ENCODE data around the gene PTPRB. TPM values are rescaled to one million over a fixed set of nuclear protein-coding genes. Genes with fewer than 3 reads are reported as not detected.
A peak's percentile ranks its signal among the peaks of the same experiment; 100 is the strongest.

The PTPRB gene
- total and polyA plus RNA-seq, 10 donors: 3.7 to 252 (median 122) TPM

DNA sequence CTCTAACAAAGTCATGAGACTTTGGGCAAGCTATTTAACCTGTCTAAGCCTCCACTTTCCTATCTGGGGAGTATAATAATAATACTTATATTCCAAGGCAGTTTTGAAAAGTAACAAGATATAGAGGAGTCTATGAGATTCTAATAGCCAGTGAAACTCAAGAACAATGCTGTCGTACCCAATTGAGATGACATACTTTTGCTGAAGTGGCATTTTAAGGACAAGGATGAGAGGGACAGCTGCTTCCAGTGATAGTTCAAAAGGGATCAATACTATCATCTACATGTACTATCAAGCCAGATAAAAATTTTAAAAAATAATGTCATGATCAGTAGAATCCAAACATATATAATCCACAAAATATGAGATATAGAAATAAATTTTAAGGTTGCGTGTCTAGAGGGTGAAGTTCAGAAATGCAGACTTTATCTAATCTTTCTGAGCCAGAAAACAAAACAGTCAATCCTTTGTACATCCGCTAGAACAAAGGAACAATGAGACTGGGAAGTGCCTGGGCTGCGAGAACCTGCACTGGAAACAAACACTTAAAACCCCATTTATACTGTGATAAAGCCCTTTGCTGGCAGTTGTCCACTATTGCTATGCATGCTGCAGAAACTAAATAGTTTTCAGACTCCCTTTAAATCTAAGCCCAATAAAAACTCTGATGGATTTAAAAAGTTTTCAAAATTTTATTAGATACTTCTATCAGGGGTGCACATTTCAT, 38.6 kb downstream of the PTPRB start:
- no peak for DNase-seq
- no peaks in the 10 kb centered on the region for H3K9me3 ChIP-seq
- peaks cover 0 to 11% (median 4%) of the 10 kb centered on the region in 6 donors for H3K4me1 ChIP-seq
- peaks cover 0 to 6% (median 0%) of the 10 kb centered on the region in 6 donors for H3K36me3 ChIP-seq
- intact Hi-C loops (cut with DNase I; ENCODE audit: low total_unique reads): no loop called here
- TF ChIP-seq, protein P1, sequence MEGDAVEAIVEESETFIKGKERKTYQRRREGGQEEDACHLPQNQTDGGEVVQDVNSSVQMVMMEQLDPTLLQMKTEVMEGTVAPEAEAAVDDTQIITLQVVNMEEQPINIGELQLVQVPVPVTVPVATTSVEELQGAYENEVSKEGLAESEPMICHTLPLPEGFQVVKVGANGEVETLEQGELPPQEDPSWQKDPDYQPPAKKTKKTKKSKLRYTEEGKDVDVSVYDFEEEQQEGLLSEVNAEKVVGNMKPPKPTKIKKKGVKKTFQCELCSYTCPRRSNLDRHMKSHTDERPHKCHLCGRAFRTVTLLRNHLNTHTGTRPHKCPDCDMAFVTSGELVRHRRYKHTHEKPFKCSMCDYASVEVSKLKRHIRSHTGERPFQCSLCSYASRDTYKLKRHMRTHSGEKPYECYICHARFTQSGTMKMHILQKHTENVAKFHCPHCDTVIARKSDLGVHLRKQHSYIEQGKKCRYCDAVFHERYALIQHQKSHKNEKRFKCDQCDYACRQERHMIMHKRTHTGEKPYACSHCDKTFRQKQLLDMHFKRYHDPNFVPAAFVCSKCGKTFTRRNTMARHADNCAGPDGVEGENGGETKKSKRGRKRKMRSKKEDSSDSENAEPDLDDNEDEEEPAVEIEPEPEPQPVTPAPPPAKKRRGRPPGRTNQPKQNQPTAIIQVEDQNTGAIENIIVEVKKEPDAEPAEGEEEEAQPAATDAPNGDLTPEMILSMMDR (IDR thresholded peaks at IDR 0.05 in 8 of 11, conservative IDR thresholded peaks at IDR 0.05 in 3 of 11): no peak
- TF ChIP-seq POLR2AphosphoS5 (IDR thresholded peaks at IDR 0.05) (peak in 1 of 3 donors; percentile 71), POLR2A (IDR thresholded peaks at IDR 0.05) (no peak)
- H3K4me3 ChIP-seq: no peak overlapping the region
- no peaks in the 10 kb centered on the region for H3K27me3 ChIP-seq (replicated peaks in 1 of 7)
- 65 to 80% (median 71%) methylated on average over 4 of the region's 4 CpGs for WGBS, 5 donors
- peak overlapping the region in 7 of 8 donors; percentile 48 to 79 (median 62) for H3K27ac ChIP-seq

DNA sequence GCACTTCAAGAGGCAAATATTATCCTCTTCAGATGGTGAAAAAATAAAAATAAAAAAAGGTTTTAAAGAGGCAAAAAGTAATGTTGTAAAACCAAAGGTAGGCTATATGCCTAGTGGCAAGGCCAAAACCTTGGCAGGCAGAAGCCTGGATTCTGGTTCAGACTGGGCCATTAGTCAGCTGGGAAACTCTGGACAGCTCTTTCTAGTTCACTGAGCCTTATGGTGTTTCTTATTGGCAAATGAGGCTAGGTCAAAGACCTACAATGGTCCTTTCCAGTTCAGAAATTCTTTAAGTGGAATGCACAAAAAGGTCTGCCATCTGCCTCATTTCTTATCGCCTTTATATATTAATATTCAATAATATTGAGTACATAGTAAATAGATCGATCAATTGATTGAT, 44.6 kb downstream of the PTPRB start:
- Histone ChIP-seq H3K4me1 (peaks cover 0 to 7% (median 0%) of the 10 kb centered on the region in 6 donors), H3K9me3 (no peaks in the 10 kb centered on the region), H3K27ac (no peak overlapping the region), H3K36me3 (peaks cover 0 to 10% (median 0%) of the 10 kb centered on the region in 6 donors), H3K27me3 (replicated peaks in 1 of 7) (no peaks in the 10 kb centered on the region), H3K4me3 (no peak overlapping the region)
- no peak for DNase-seq
- WGBS, 5 donors: 89 to 97% (median 94%) methylated on average over 2 of the region's 2 CpGs
- TF ChIP-seq POLR2AphosphoS5 (IDR thresholded peaks at IDR 0.05): no peak
- intact Hi-C loops (cut with DNase I; ENCODE audit: low total_unique reads): no loop called here

DNA sequence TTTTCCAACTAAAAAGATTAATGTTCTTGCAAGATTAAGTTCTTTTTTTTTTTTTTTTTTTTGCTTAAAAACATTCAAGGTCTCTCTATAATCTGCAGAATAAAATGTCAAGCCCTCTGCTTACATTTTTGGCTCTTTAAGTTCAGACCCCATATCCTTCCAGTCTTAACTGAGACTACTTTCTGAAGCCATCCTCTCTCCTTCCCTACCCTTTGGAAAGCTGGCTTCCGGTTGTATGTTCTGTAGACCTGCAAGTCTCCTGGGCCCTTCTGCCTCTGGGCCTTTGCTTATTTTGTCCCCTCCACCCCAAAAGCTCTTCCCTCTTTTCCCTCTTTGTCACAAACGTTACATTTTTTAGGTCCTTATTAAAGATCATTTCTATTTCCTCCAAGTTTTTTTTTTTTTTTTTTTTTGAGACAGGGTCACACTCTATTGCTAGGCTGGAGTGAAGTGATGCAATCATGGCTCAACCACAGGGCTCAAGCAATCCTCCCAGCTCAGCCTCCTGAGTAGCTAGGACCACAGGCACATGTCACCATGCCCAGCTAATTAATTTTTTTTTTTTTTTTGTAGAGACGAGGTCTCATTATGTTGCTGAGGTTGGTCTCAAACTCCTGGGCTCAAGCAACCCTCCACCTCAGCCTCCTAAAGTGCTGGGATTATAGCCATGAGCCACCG, 46.5 kb downstream of the PTPRB start:
- Histone ChIP-seq H3K4me1 (peaks cover 0 to 7% (median 0%) of the 10 kb centered on the region in 6 donors), H3K27ac (peak overlapping the region in 1 of 8 donors; percentile 33), H3K9me3 (no peaks in the 10 kb centered on the region), H3K27me3 (replicated peaks in 1 of 7) (no peaks in the 10 kb centered on the region), H3K36me3 (peaks cover 0 to 28% (median 0%) of the 10 kb centered on the region in 6 donors), H3K4me3 (no peak overlapping the region)
- no peak for DNase-seq
- no peak for TF ChIP-seq POLR2AphosphoS5 (IDR thresholded peaks at IDR 0.05)
- TF ChIP-seq POLR2A (IDR thresholded peaks at IDR 0.05): no peak
- TF ChIP-seq, protein P1 (IDR thresholded peaks at IDR 0.05 in 8 of 11, conservative IDR thresholded peaks at IDR 0.05 in 3 of 11): no peak
- 59 to 71% (median 66%) methylated on average over 4 of the region's 4 CpGs for WGBS, 5 donors
- intact Hi-C loops (cut with DNase I; ENCODE audit: low total_unique reads): no loop called here

DNA sequence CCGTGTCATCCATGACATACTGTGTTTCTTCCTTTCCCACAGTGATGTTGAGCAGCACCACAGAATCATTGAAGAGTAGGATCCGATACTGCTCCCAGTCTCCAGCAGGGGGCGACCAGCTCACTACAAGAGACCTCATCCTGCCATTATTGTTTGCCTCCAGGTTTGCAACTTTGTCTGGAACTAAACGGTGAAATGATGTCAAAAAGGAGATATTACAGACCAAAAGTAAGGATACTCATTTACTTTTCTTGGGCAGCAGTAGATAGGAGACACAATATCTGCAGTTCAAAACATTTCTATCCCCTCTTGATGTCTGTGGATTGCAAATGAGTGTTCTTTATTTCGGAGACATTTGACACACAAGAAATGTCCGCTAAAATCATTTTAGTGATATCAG, 47.2 kb downstream of the PTPRB start:
- H3K36me3 ChIP-seq: peaks cover 0 to 34% (median 0%) of the 10 kb centered on the region in 6 donors
- TF ChIP-seq, protein P1 (IDR thresholded peaks at IDR 0.05 in 8 of 11, conservative IDR thresholded peaks at IDR 0.05 in 3 of 11): peak in 10 of 11 experiments; percentile 47 to 83 (median 74)
- TF ChIP-seq POLR2A (IDR thresholded peaks at IDR 0.05) (no peak), POLR2AphosphoS5 (IDR thresholded peaks at IDR 0.05) (peak in 1 of 3 donors; percentile 48)
- peaks cover 0 to under 1% (median 0%) of the 10 kb centered on the region in 8 donors for H3K9me3 ChIP-seq
- H3K27ac ChIP-seq: peak overlapping the region in 1 of 8 donors; percentile 33
- no peak overlapping the region for H3K4me3 ChIP-seq
- DNase-seq: peak; percentile 80
- H3K27me3 ChIP-seq (replicated peaks in 1 of 7): no peaks in the 10 kb centered on the region
- 33 to 35% (median 33%) methylated on average over 6 of the region's 6 CpGs for WGBS, 5 donors
- H3K4me1 ChIP-seq: peaks cover 0 to 7% (median 0%) of the 10 kb centered on the region in 6 donors
- intact Hi-C loops (cut with DNase I; ENCODE audit: low total_unique reads): no loop called here

All from spleen (tissue), 11 donors.